IPS-18c (cell line): ENCODE measurements around the gene TMEM81.

Experiments
- H3K4me3 ChIP-seq: 2 replicates; pipeline ENCODE4 v1.7.0; 2013; ENCODE audit warnings: low read depth, mild to moderate bottlenecking, low read length, moderate library complexity; ENCODE audit not compliant: insufficient read depth
- H3K9me3 ChIP-seq: one replicate; pipeline ENCODE4 v1.6.1; 2013; ENCODE audit warnings: mild to moderate bottlenecking, low read length, moderate library complexity; ENCODE audit not compliant: control insufficient read depth, insufficient read depth

TMEM81 gene

GRCh38 chr1:205088341-205088740 lies 4.1 kb upstream of the TMEM81 start:
- no peaks in the 10 kb centered on the region for H3K9me3 ChIP-seq
- no peak overlapping the region for H3K4me3 ChIP-seq

DNA sequence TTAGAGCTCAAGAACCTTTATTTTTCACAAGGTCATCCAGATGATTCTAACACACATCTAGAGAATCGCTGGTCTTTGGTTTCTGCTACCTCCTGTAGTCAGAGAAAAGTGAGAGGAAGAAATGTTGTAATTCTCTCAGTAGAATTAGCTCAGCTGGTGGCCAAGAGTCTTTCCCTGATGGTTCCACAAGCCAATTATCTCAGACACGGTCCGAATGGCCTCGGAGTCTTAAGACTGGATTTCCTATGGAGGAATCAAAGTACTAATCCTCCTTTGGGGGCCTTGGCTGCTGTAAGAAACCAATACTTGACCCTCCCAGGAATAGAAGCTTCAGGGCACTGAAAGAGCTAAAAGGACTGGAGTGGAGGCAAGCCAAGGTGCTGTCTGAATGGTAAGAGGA lies 1.8 kb downstream of the TMEM81 start:
- Histone ChIP-seq H3K9me3 (no peaks in the 10 kb centered on the region), H3K4me3 (no peak overlapping the region)

DNA sequence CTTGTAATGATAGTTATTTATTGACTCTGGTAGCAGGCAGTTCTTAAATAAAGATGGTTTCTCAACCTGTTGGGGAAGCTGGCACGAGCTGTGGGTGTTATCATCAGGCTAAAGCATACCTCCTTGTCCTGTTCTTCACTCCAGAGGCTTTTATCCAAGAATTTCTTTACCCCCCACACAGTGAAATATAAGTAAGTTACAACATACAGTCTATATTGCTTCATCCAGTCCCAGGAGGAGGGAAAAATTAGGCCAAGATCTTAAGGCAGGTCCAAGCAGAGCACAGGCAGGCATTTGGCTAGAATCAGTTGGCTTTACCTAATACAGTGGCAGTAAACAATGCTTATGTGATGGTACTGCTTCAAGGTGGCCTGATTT lies 6.3 kb downstream of the TMEM81 start:
- H3K9me3 ChIP-seq = no peaks in the 10 kb centered on the region
- H3K4me3 ChIP-seq = no peak overlapping the region

DNA sequence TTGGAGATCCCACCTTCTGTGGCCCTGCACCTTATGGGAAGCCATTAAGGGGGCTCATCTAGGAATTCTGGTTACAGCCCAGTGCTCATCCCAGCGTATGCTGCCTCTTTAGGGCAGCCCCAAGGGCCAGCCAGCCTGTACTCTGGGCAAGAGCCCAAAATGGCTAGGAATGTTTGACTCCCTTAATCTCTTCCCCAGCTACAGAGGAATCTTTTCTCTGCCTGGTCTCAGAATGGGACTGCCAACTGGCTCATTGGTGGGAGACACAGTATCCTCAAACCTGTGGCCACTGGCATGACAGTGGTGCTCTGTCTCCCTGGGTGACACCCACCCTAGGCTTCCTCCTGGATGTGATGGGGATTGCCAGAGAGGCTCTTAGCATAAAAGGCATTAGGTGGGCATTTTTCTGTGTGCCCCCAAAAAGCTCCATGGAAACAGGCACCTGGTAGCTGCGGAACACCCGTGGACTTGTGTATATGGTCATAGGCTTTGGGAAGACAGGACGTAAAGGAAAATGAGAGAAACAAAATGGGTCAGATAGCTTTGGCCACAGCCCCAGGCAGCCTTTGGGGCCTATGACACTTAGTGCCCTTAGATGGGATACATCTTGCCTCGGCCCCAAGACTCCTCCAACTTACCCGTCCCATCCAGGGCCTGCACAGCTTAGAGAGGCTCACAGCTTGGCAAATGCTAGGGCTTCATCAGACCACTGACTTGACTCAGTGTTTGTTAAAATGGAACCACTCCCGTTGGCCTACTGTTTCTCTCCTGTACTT lies 6.9 kb downstream of the TMEM81 start:
- H3K4me3 ChIP-seq = no peak overlapping the region
- H3K9me3 ChIP-seq = no peaks in the 10 kb centered on the region

GRCh38 chr1:205076245-205076761 lies 8.0 kb downstream of the TMEM81 start:
- Histone ChIP-seq H3K4me3 (no peak overlapping the region), H3K9me3 (no peaks in the 10 kb centered on the region)

DNA sequence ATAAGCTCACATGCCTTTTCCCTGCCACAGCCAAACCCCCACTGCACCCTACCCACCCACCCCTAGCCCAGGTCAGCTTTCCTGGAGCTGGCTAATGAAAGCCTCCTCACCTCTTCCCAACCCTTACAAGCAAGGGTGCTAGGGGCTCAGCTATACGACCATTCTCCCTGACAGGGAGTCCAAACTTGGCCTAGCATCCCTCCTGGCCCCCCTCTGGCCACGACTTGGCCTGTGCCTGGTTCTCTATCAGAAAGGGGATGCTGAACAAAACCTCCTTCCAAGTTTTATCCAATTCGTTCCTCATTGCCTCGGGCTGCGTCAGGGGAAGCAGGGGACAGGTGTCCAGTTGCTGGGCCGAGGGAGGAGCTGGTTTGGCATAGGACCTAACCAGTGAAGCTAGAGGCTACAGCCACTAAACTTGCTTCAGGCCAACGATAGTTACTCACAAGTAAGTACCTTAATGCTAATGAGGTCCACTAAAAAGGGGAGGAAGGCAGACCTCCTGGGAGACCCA lies 8.6 kb downstream of the TMEM81 start:
- Histone ChIP-seq H3K4me3 (no peak overlapping the region), H3K9me3 (no peaks in the 10 kb centered on the region)

DNA sequence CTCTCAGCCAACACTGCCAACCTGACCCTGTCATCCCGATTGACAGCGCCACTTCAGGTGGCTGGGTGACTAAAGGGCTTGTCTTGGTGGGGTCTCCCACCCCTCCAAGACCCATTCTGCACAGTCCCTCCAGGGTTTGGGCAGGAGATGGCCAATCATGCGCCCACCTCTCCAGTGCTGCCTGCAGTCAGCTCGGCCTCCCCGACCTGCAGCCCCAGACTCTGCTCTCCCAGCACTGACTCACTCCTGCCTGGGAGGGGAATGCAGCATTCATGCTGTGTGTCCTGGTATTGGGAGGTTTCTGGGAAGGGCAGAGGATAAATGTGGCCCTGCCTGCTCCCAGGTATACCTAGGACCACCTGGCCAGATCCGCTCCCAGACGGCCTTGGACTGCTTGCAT lies 9.7 kb downstream of the TMEM81 start:
- Histone ChIP-seq H3K4me3 (no peak overlapping the region), H3K9me3 (no peaks in the 10 kb centered on the region)

- Histone ChIP-seq H3K4me3 (no peak overlapping the region), H3K9me3 (no peaks in the 10 kb centered on the region)
Measured at GRCh38 chr1:205074084-205074483, 10.2 kb downstream of the TMEM81 start.

- no peak overlapping the region for H3K4me3 ChIP-seq
- H3K9me3 ChIP-seq = no peaks in the 10 kb centered on the region
Measured at GRCh38 chr1:205073511-205073910, 10.7 kb downstream of the TMEM81 start.

- Histone ChIP-seq H3K9me3 (no peaks in the 10 kb centered on the region), H3K4me3 (no peak overlapping the region)
Measured at GRCh38 chr1:205072881-205073280, 11.4 kb downstream of the TMEM81 start.

DNA sequence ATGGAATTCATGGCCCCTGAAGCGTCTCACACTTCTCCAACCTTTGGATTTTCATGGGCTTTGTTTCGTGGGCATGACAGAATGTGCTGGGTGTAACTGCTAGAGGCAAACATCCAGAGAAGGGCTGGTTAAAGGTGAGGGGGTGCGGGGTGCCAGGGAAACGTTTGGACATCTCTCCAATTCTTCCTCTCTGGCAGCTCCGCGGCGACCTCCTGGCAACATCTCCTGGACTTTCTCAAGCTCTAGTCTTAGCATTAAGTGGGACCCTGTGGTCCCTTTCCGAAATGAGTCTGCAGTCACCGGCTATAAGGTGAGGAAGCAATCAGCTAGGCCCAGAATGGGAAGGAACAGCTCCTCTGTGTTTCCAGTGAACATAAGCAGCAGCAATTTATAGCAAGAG lies 12.0 kb downstream of the TMEM81 start:
- no peak overlapping the region for H3K4me3 ChIP-seq
- no peaks in the 10 kb centered on the region for H3K9me3 ChIP-seq

- no peaks in the 10 kb centered on the region for H3K9me3 ChIP-seq
- H3K4me3 ChIP-seq = no peak overlapping the region
Measured at GRCh38 chr1:205071801-205072200, 12.5 kb downstream of the TMEM81 start.

DNA sequence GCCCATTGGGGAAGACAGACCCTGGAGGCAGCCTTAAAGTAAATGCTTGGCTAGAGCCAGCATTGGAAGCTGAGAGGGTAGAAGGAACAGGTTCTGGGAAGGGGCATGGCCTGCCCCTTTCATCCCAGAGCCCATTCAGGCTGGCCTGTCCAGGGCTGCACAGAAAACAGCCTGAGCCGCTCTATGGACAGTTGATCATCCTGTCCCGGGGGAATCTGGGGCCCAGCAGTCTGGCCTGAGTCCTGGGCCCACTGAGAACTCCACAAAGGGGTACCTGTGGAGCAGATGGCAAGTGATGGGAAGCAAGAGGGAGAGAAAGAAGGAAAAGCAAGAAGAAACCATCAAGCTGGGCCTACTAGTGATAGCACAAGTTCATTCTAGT lies 13.2 kb downstream of the TMEM81 start:
- H3K4me3 ChIP-seq = no peak overlapping the region
- no peaks in the 10 kb centered on the region for H3K9me3 ChIP-seq

- H3K4me3 ChIP-seq = no peak overlapping the region
- H3K9me3 ChIP-seq = no peaks in the 10 kb centered on the region
Measured at GRCh38 chr1:205069371-205070125, 14.7 kb downstream of the TMEM81 start.

GRCh38 chr1:205068457-205069040 lies 15.7 kb downstream of the TMEM81 start:
- Histone ChIP-seq H3K4me3 (no peak overlapping the region), H3K9me3 (no peaks in the 10 kb centered on the region)

DNA sequence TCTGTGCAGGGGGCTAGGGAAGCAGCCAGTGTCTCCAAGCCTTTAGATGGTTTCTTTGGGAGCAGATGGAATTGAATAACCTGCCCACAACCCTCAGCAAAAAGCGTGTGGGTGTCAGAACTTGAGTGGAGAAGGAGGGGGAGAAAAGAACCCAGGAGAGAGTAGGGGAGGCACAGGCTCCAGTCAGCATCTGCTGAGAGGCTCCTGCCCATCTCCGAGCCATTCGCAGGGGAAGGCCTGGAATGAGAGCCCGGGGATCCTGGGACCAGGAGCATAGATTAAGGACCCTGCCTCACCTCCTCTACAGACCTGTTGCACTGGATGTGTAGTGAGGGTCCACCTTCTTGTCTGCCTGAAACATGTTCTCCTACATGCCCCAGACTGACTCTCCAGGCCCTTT lies 16.3 kb downstream of the TMEM81 start:
- Histone ChIP-seq H3K9me3 (no peaks in the 10 kb centered on the region), H3K4me3 (no peak overlapping the region)

DNA sequence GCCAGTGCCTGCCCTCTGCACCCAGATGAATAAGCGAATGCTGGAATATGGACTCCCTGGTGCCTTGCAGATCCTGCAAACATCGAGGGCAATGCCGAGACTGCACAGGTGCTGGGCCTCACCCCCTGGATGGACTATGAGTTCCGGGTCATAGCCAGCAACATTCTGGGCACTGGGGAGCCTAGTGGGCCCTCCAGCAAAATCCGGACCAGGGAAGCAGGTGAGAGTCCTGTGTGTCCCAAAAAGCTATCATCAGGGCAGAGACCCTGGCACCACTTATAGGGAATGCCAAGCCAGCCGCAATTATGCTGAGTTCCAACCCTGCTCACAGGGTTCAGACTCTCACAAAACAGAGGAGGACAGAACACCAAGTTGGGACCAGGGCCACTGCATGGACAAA lies 17.2 kb downstream of the TMEM81 start:
- Histone ChIP-seq H3K9me3 (no peaks in the 10 kb centered on the region), H3K4me3 (no peak overlapping the region)
